Activated T-helper 2 cell treated with anti-CD3 and anti-CD28 coated beads, Interferon-gamma antibody, Interleukin-2, Interleukin-4, amounts not matched to agents 10 μg/mL and 5 μg/mL and 100 μg/mL, durations not matched to agents 14 hours and 24 hours and 36 hours (primary cell): ENCODE results near the gene PTPRN2. TPM values are rescaled to one million over a fixed set of nuclear protein-coding genes. Genes with fewer than 3 reads are reported as not detected.
"Not testable (repeated sequence)": the region's sequence is repeated elsewhere in the genome, so short reads cannot be mapped to it uniquely, and the experiment has no call there.

ENCODE experiments used
- DNase-seq: peaks from one replicate; pipeline ENCODE4 v3.0.0; 2021; ENCODE audit warnings: low spot score
- H3K27ac Mint-ChIP-seq: one replicate; pipeline ENCODE4 v1.8.0; 2021; ENCODE audit warnings: mixed read lengths
- H3K27me3 Mint-ChIP-seq: one replicate; pipeline ENCODE4 v1.8.0; 2021; ENCODE audit warnings: low read depth, mixed read lengths
- H3K36me3 Mint-ChIP-seq: one replicate; pipeline ENCODE4 v1.8.0; 2021; ENCODE audit warnings: low read depth, mixed read lengths
- H3K4me1 Mint-ChIP-seq: one replicate; pipeline ENCODE4 v1.8.0; 2021; ENCODE audit warnings: low read depth, mixed read lengths
- H3K4me3 Mint-ChIP-seq: one replicate; pipeline ENCODE4 v1.8.0; 2021; ENCODE audit warnings: low read depth, mild to moderate bottlenecking, moderate library complexity, mixed read lengths
- H3K9me3 Mint-ChIP-seq: one replicate; pipeline ENCODE4 v1.8.0; 2021; ENCODE audit warnings: mixed read lengths
- intact Hi-C: fragments of 100-400 bp; cut with micrococcal nuclease; formaldehyde crosslinking; loops from one replicate; pipeline ENCODE4 v1.15.1; 2023
- total RNA-seq: library from RNA; stranded (reverse); gene quantifications from 2 replicates; pipeline ENCODE4 v1.2.3, GENCODE V29; 2022

PTPRN2 gene
- total RNA-seq, 1 donor from 2014 or later, result 1.3 TPM

GRCh38 chr7:158054611-158055010 lies 533.0 kb downstream of the PTPRN2 start:
- intact Hi-C loops, result no loop called here

DNA sequence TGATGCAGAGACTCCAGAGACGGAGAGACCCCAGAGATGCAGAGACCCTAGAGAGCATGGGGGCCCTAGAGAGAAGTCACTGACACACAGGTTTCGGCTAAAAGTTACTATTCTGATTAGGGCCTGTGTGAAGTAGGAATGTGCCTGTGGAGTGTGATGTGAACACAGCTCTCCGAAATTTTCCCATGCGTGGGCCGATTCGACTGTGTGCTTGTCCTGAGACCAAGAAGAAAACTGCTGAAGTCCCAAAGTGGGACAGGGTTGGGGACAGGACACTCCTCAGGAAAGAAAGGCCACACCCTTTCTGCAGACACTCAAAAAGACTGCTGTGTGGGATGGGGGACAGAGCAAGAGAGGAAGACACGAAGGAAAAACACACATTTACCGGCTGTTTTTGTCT lies 533.5 kb downstream of the PTPRN2 start:
- intact Hi-C loops, result no loop called here
- no peak for DNase-seq

More at GRCh38 chr7:158054611-158055010, 533.0 kb downstream of the PTPRN2 start:
- DNase-seq, result no peak
- Mint-ChIP-seq H3K4me3 (no peak overlapping the region), H3K27ac (no peak overlapping the region), H3K27me3 (no peaks in the 10 kb centered on the region), H3K36me3 (no peaks in the 10 kb centered on the region), H3K4me1 (no peaks in the 10 kb centered on the region), H3K9me3 (peaks cover 8% of the 10 kb centered on the region)

GRCh38 chr7:158053183-158053915 lies 534.3 kb downstream of the PTPRN2 start:
- intact Hi-C loops, result no loop called here
- DNase-seq, result no peak
- no peaks in the 10 kb centered on the region for H3K27me3 Mint-ChIP-seq
- no peaks in the 10 kb centered on the region for H3K4me1 Mint-ChIP-seq
- peaks cover 8% of the 10 kb centered on the region for H3K9me3 Mint-ChIP-seq
- no peak overlapping the region for H3K4me3 Mint-ChIP-seq
- H3K27ac Mint-ChIP-seq, result no peak overlapping the region
- no peaks in the 10 kb centered on the region for H3K36me3 Mint-ChIP-seq

More for the DNA sequence above, 533.5 kb downstream of the PTPRN2 start:
- Mint-ChIP-seq H3K9me3 (peaks cover 8% of the 10 kb centered on the region), H3K36me3 (no peaks in the 10 kb centered on the region), H3K27me3 (no peaks in the 10 kb centered on the region), H3K27ac (no peak overlapping the region), H3K4me1 (no peaks in the 10 kb centered on the region), H3K4me3 (no peak overlapping the region)

- Mint-ChIP-seq H3K4me3 (no peak overlapping the region), H3K4me1 (no peaks in the 10 kb centered on the region), H3K27me3 (no peaks in the 10 kb centered on the region), H3K9me3 (peaks cover 8% of the 10 kb centered on the region), H3K27ac (no peak overlapping the region), H3K36me3 (no peaks in the 10 kb centered on the region)
- no peak for DNase-seq
- intact Hi-C loops, result no loop called here
These were observed 535.1 kb downstream of the PTPRN2 start for GRCh38 chr7:158052381-158053060.

- peaks cover 8% of the 10 kb centered on the region for H3K9me3 Mint-ChIP-seq
- intact Hi-C loops, result no loop called here
- no peaks in the 10 kb centered on the region for H3K36me3 Mint-ChIP-seq
- H3K4me1 Mint-ChIP-seq, result no peaks in the 10 kb centered on the region
- H3K27ac Mint-ChIP-seq, result no peak overlapping the region
- no peak overlapping the region for H3K4me3 Mint-ChIP-seq
- no peak for DNase-seq
- no peaks in the 10 kb centered on the region for H3K27me3 Mint-ChIP-seq
These were observed 535.8 kb downstream of the PTPRN2 start for GRCh38 chr7:158051776-158052175.

DNA sequence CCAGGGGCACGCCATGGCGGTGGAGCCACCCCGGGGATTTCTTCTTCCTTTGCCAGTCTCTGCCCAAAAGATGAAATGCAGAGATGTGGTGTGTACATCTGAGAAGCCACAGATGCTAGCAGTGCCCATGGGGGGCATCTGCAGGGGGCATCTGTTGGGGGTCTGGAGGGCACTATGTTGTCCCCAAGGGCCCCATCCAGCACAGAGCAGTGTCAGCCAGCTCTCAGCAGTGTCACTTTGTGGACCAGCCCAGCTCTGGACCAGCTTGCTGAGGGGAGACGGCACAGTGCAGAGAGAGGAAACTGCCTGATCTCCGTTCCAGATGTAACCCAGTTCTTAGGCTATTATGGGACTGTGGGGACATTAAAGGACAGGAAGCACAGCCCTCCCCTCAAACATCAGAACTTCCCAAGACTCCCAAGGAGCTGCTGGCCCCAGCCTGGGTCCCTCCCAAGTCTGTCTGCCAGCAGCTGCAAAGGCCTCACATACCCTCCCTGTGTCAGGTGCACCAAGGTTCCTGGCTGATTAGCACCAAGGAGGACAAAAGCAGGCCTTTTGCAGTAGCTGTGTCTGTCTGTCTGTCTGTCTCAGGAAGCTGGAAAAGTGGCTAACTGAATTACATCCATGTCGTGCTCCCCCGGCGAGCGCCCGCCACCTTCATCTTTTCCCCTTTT lies 536.5 kb downstream of the PTPRN2 start:
- intact Hi-C loops, result no loop called here
- H3K9me3 Mint-ChIP-seq, result peaks cover 8% of the 10 kb centered on the region
- no peak overlapping the region for H3K27ac Mint-ChIP-seq
- DNase-seq, result no peak
- H3K4me3 Mint-ChIP-seq, result no peak overlapping the region
- no peaks in the 10 kb centered on the region for H3K27me3 Mint-ChIP-seq
- no peaks in the 10 kb centered on the region for H3K4me1 Mint-ChIP-seq
- no peaks in the 10 kb centered on the region for H3K36me3 Mint-ChIP-seq

DNA sequence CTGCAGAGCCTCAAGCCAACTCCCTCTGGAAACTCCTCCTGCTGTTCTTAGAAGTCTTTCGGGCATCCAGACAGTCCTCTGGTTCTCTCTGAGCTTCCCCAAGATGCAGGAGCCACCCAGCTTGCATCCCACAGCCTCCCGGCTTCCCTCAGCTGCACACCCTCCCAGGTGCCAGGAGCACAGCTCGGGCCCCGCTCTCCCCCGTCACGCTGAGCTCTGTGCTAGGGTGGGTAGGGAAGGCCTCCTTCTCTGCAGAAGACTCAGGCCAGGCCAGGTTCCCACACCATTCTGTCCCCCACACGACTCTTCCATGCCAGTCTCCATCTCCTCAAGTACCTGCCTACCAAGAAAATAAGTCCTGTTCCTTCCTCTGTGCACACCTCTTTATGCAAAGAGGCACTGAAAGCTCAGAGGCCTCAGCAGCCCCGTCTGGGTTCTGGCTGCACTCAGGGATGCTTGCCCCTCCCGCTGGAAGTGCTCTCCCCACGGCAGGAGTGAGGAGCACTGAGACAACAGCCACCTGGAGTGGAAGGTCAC lies 537.1 kb downstream of the PTPRN2 start:
- DNase-seq, result no peak
- intact Hi-C loops, result no loop called here
- H3K36me3 Mint-ChIP-seq, result no peaks in the 10 kb centered on the region
- no peaks in the 10 kb centered on the region for H3K4me1 Mint-ChIP-seq
- peaks cover 2% of the 10 kb centered on the region for H3K9me3 Mint-ChIP-seq
- no peak overlapping the region for H3K4me3 Mint-ChIP-seq
- H3K27me3 Mint-ChIP-seq, result no peaks in the 10 kb centered on the region
- H3K27ac Mint-ChIP-seq, result no peak overlapping the region

DNA sequence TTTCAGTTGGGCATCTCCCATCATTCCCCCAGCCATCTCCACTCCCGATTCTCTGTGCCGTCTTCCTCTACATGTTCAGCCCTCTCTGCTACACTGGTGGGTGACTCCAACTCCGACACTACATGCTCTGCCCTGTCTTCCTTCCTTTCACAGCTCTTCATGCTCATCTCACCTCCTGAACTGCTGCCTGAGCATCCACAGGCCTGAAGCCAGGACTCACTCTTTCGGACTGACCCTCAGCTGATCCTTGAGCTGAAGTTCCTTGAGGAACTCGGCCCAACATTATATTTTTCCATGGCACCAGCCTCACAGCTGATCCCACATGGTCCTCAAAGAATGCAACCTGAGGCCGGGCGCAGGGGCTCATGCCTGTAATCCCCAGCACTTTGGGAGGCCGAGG lies 538.4 kb downstream of the PTPRN2 start:
- DNase-seq, result no peak
- Mint-ChIP-seq H3K36me3 (no peaks in the 10 kb centered on the region), H3K4me3 (no peak overlapping the region), H3K4me1 (no peaks in the 10 kb centered on the region), H3K9me3 (no peaks in the 10 kb centered on the region), H3K27me3 (no peaks in the 10 kb centered on the region), H3K27ac (no peak overlapping the region)
- intact Hi-C loops, result no loop called here

GRCh38 chr7:158048569-158048968 lies 539.1 kb downstream of the PTPRN2 start:
- no peak for DNase-seq
- Mint-ChIP-seq H3K4me1 (no peaks in the 10 kb centered on the region), H3K36me3 (no peaks in the 10 kb centered on the region), H3K4me3 (no peak overlapping the region), H3K27me3 (no peaks in the 10 kb centered on the region), H3K27ac (no peak overlapping the region), H3K9me3 (no peaks in the 10 kb centered on the region)
- intact Hi-C loops, result no loop called here

- Mint-ChIP-seq H3K27ac (no peak overlapping the region), H3K9me3 (no peaks in the 10 kb centered on the region), H3K4me1 (no peaks in the 10 kb centered on the region), H3K36me3 (no peaks in the 10 kb centered on the region), H3K27me3 (no peaks in the 10 kb centered on the region), H3K4me3 (no peak overlapping the region)
- DNase-seq, result no peak
- intact Hi-C loops, result no loop called here
These were observed 540.1 kb downstream of the PTPRN2 start for GRCh38 chr7:158047391-158048059.

- H3K9me3 Mint-ChIP-seq, result not testable (repeated sequence)
These were observed 541.4 kb downstream of the PTPRN2 start for GRCh38 chr7:158046246-158046645.

GRCh38 chr7:158044482-158044823 lies 543.2 kb downstream of the PTPRN2 start:
- peaks cover 9% of the 10 kb centered on the region for H3K9me3 Mint-ChIP-seq
- no peak for DNase-seq
- H3K4me1 Mint-ChIP-seq, result no peaks in the 10 kb centered on the region
- H3K27me3 Mint-ChIP-seq, result no peaks in the 10 kb centered on the region
- H3K27ac Mint-ChIP-seq, result no peak overlapping the region
- H3K36me3 Mint-ChIP-seq, result no peaks in the 10 kb centered on the region
- no peak overlapping the region for H3K4me3 Mint-ChIP-seq
- intact Hi-C loops, result no loop called here

More at GRCh38 chr7:158046246-158046645, 541.4 kb downstream of the PTPRN2 start:
- H3K27ac Mint-ChIP-seq, H3K4me3 Mint-ChIP-seq, H3K27me3 Mint-ChIP-seq, H3K4me1 Mint-ChIP-seq, H3K36me3 Mint-ChIP-seq, DNase-seq, intact Hi-C loops: not testable (repeated sequence)
